Omental fat pad (tissue), 4 donors: ENCODE measurements around the gene INPP4B. TPM values are rescaled to one million over a fixed set of nuclear protein-coding genes. Genes with fewer than 3 reads are reported as not detected.
"Not testable (repeated sequence)": the region's sequence is repeated elsewhere in the genome, so short reads cannot be mapped to it uniquely, and the experiment has no call there.

Experiments
- ATAC-seq: fragments of 150-250 bp; one replicate; pipeline ENCODE4 v1.9.1; 2016; ENCODE audit warnings: mild to moderate bottlenecking, moderate library complexity; ENCODE audit not compliant: low FRiP score
- DNase-seq: peaks from one replicate; pipeline ENCODE4 v3.0.0-alpha.2; 2019; ENCODE audit warnings: low spot score
- CTCF ChIP-seq, 3 donors: fragments of 450-650 bp; IDR thresholded peaks; one replicate each; pipeline ENCODE4 v1.5.1; 2016 to 2017; ENCODE audit warnings: antibody characterized with exemption in 3 of 3, mild to moderate bottlenecking in 3 of 3, moderate library complexity in 2 of 3
- total RNA-seq, 4 donors: library from RNA; depleted of rRNA; stranded (reverse); fragments of >200 nt; gene quantifications; one replicate each; pipeline ENCODE4 v1.1.0, GENCODE V29; 2016

INPP4B gene
- total RNA-seq, 4 donors from 2014 or later = 6.6 to 54.2 (median 14.2) TPM

- no peak for TF ChIP-seq CTCF (IDR thresholded peaks at IDR 0.05)
- ATAC-seq = no peak
- no peak for DNase-seq
Observed at GRCh38 chr4:142530728-142531127, 315.4 kb downstream of the INPP4B start.

GRCh38 chr4:142528433-142528832, 317.7 kb downstream of the INPP4B start:
- ATAC-seq = no peak
- TF ChIP-seq CTCF (IDR thresholded peaks at IDR 0.05) = no peak
- no peak for DNase-seq

DNA sequence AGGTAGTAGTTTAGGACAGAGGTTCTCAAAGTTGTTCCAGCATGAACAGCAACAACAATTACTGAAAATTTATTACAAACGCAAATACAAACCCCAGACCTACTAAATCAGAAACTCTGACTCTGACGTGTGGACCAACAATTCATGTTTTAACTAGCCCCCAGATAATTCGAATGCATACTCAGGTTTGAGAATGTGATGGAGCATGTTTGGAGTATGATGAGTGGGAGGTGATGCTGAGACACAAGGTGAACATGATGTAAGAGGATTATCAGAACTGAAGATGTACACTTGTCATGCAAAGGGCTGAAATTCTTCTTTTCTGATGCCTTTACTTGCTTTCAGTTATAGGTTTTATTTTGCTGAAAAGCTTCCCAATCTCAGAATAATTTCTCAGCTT, 323.0 kb downstream of the INPP4B start:
- ATAC-seq (no peak), DNase-seq (no peak)
- no peak for TF ChIP-seq CTCF (IDR thresholded peaks at IDR 0.05)

GRCh38 chr4:142519342-142519741, 326.8 kb downstream of the INPP4B start:
- TF ChIP-seq CTCF (IDR thresholded peaks at IDR 0.05) = no peak
- DNase-seq (no peak), ATAC-seq (no peak)

- ATAC-seq = no peak
- TF ChIP-seq CTCF (IDR thresholded peaks at IDR 0.05) = no peak
- DNase-seq = no peak
Observed at GRCh38 chr4:142516686-142517526, 329.2 kb downstream of the INPP4B start.

DNA sequence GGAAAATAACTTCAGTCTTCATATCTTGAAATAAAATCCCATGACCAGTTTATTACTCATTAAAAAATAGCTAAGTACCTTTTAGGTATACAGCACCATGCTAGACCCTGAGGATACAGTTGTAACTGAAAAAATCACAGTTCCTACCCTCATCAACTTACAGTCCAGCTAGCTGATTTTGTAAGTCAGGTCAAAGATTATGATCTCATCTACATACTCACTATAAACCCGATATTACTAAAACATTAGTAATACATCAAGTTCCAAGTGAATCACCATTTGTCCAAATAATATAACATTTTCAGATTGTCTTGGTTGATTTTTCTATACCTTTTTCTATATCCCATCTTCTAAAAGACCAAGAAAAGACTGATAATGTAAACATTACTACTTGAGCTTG, 333.9 kb downstream of the INPP4B start:
- ATAC-seq = no peak
- no peak for DNase-seq
- no peak for TF ChIP-seq CTCF (IDR thresholded peaks at IDR 0.05)

- no peak for ATAC-seq
- DNase-seq = no peak
Observed at GRCh38 chr4:142509881-142510280, 336.2 kb downstream of the INPP4B start.

GRCh38 chr4:142509381-142509780, 336.7 kb downstream of the INPP4B start:
- not testable (repeated sequence) for DNase-seq, ATAC-seq

More at GRCh38 chr4:142509881-142510280, 336.2 kb downstream of the INPP4B start:
- TF ChIP-seq CTCF (IDR thresholded peaks at IDR 0.05) = no peak
